NCI-H345 (cell line): ENCODE results near the gene PSKH1.
"Not testable (repeated sequence)": the region's sequence is repeated elsewhere in the genome, so short reads cannot be mapped to it uniquely, and the experiment has no call there.

ENCODE experiments used
- DNase-seq: peaks from one replicate; lab custom pipeline; 2025; lab: John Stamatoyannopoulos, UW

The PSKH1 gene

GRCh38 chr16:67963292-67963661 lies 70.2 kb downstream of the PSKH1 start:
- no peak for DNase-seq

GRCh38 chr16:67963662-67964321 lies 70.7 kb downstream of the PSKH1 start:
- peak; percentile 5 for DNase-seq

GRCh38 chr16:67964477-67965131 lies 71.5 kb downstream of the PSKH1 start:
- peak; percentile 10 for DNase-seq

- no peak for DNase-seq
Measured at GRCh38 chr16:67965668-67966548, 72.9 kb downstream of the PSKH1 start.

- no peak for DNase-seq
Measured at GRCh38 chr16:67966549-67967182, 73.6 kb downstream of the PSKH1 start.

- no peak for DNase-seq
Measured at GRCh38 chr16:67967183-67967957, 74.3 kb downstream of the PSKH1 start.

GRCh38 chr16:67967958-67968399 lies 74.9 kb downstream of the PSKH1 start:
- DNase-seq = no peak

GRCh38 chr16:67968400-67969253 lies 75.6 kb downstream of the PSKH1 start, which contains the start of gene SLC12A4:
TSS of gene SLC12A4 (minus strand) at chr16:67968637. CDS start at chr16:67968553, 84 bp downstream.
- DNase-seq = peak; percentile 65

- no peak for DNase-seq
Measured at GRCh38 chr16:67969254-67970039, 76.4 kb downstream of the PSKH1 start.

- DNase-seq = no peak
Measured at GRCh38 chr16:67971111-67971510, 78.1 kb downstream of the PSKH1 start.

GRCh38 chr16:67972285-67972684 lies 79.2 kb downstream of the PSKH1 start:
- DNase-seq = not testable (repeated sequence)

GRCh38 chr16:67975321-67976105 lies 82.5 kb downstream of the PSKH1 start:
- DNase-seq = no peak

- no peak for DNase-seq
Measured at GRCh38 chr16:67976205-67976604, 83.2 kb downstream of the PSKH1 start.

- no peak for DNase-seq
Measured at GRCh38 chr16:67977005-67977404, 84.0 kb downstream of the PSKH1 start.

- DNase-seq = no peak
Measured at GRCh38 chr16:67977469-67978227, 84.6 kb downstream of the PSKH1 start.
